ENCODE data around the gene CDON. TPM values are rescaled to one million over a fixed set of nuclear protein-coding genes. Genes with fewer than 3 reads are reported as not detected.

The CDON gene
- total and polyA plus RNA-seq, 9 of the 15 experiments (the other 6 are each of a cell fraction or from before 2014, with no cell fraction given): 0.08 to 0.64 (median 0.40) TPM

DNA sequence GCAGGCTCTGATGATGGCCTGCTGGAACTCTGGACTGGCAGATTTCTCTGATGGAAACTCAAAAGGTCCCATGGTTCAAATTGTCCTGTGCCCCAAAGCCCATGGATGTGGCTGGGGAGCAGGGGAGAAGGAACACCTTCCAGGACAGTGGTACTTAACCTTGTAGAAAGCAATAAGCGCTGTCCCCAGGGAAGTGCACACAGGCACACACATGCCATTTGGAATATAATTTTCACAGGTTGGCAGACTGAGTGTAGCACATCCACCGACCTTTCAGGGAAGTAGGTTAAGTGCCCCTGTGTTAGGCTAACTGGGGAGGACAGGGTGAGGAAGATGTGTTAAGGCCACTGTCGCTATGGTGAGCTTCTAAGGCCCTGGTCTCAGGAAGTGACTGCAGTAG lies 140.5 kb downstream of the CDON start:
- TF ChIP-seq ZNF589 (CRISPR knock-in tag; IDR thresholded peaks at IDR 0.05; ENCODE audit: low read depth) (no peak), NBN (IDR thresholded peaks at IDR 0.05; ENCODE audit: low read depth) (no peak), ZNF165 (CRISPR knock-in tag; IDR thresholded peaks at IDR 0.05; ENCODE audit: borderline replicate concordance) (no peak), ZNF76 (CRISPR knock-in tag; IDR thresholded peaks at IDR 0.05; ENCODE audit: borderline replicate concordance) (no peak), MGA (IDR thresholded peaks at IDR 0.05) (no peak), MYC (IDR thresholded peaks at IDR 0.05; ENCODE audit: low read depth, low read length) (no peak), MYC (CRISPR knock-in tag; IDR thresholded peaks at IDR 0.05; ENCODE audit: borderline replicate concordance, low read depth) (no peak), MEF2D (tag; conservative IDR thresholded peaks at IDR 0.05; ENCODE audit: low read depth) (no peak), ZNF445 (CRISPR knock-in tag; IDR thresholded peaks at IDR 0.05; ENCODE audit: low read depth) (no peak)
- ChIA-PET CTCF (ENCODE audit: low intra/inter-chr PET ratio) (interaction anchor here (0.7 to 3.0 kb wide), 2 partner anchors 272 to 276 kb away, joined by 3 to 36 read pairs; no protein-coding TSS in a partner anchor), POLR2A (no interaction called here)
- no TSS peak for BruUV-seq (replicated peaks)
- no peak overlapping the region for H3K4me3 ChIP-seq
- H3K9me3 ChIP-seq (replicated peaks; ENCODE audit: control insufficient read depth, insufficient read depth, low read depth, low read length): no peaks in the 10 kb centered on the region
- DNase-seq (ENCODE audit: extremely low read depth in 1 of 4, low spot score in 3 of 4) (no peak), FAIRE-seq (no peak), ATAC-seq (no peak)
- H4K20me1 ChIP-seq (replicated peaks; ENCODE audit: control insufficient read depth, insufficient read depth, low read length): no peaks in the 10 kb centered on the region; the same call in 1 of the 2 replicates
- in situ Hi-C loops (cut with MboI) (loop anchor here (5.0 kb wide), 1 partner anchor 275 kb away; no protein-coding TSS in a partner anchor), intact Hi-C loops (cut with micrococcal nuclease) (loop anchor here (5.0 to 10.0 kb wide), 2 partner anchors 133 to 385 kb away; no protein-coding TSS in a partner anchor)
- H3K27ac ChIP-seq (ENCODE audit: extremely low read depth, low read depth, low read length): no peak overlapping the region
- H3K79me2 ChIP-seq (ENCODE audit: control insufficient read depth, insufficient read depth, low read length): no peaks in the 10 kb centered on the region
- no peaks in the 10 kb centered on the region for H3K4me1 ChIP-seq (replicated peaks in 1 of 2; ENCODE audit: control insufficient read depth in 2 of 2, insufficient read depth in 2 of 2, low read length in 2 of 2)
- H3K4me2 ChIP-seq (ENCODE audit: insufficient read depth, low read length): no peak overlapping the region
- 0% methylated on average over 3 of the region's 3 CpGs for WGBS (ENCODE audit: insufficient coverage, low coverage, missing lambda C conversion rate)
- H3K36me3 ChIP-seq (ENCODE audit: control insufficient read depth, insufficient read depth, low read length): no peaks in the 10 kb centered on the region
- no peak overlapping the region for H2AFZ ChIP-seq (ENCODE audit: low read depth, low read length)
- H3K27me3 ChIP-seq (ENCODE audit: control insufficient read depth in 2 of 2, insufficient read depth in 2 of 2, low read length in 2 of 2): peaks cover 50 to 73% of the 10 kb centered on the region in 2 experiments
- no peaks in the 10 kb centered on the region for H3K9me1 ChIP-seq (ENCODE audit: control insufficient read depth, insufficient read depth, low read length)
- no peak overlapping the region for H3K9ac ChIP-seq (ENCODE audit: insufficient read depth in 1 of 2, low read depth in 2 of 2, low read length in 2 of 2)
